HS-5 (cell line): ENCODE data around the gene PPP1R9B.

Experiments
- DNase-seq: peaks from one replicate; pipeline ENCODE4 v3.0.0-alpha.2; 2012; ENCODE audit warnings: low read depth

The PPP1R9B gene

GRCh38 chr17:50173335-50173941 lies 23.0 kb upstream of the PPP1R9B start:
- peak; percentile 51 for DNase-seq

GRCh38 chr17:50172936-50173334 lies 22.5 kb upstream of the PPP1R9B start:
- no peak for DNase-seq

GRCh38 chr17:50172130-50172529 lies 21.7 kb upstream of the PPP1R9B start:
- no peak for DNase-seq

- DNase-seq, result no peak
Observed at GRCh38 chr17:50171371-50172071, 21.0 kb upstream of the PPP1R9B start.

GRCh38 chr17:50170662-50171370 lies 20.3 kb upstream of the PPP1R9B start:
- DNase-seq, result no peak

- DNase-seq, result no peak
Observed at GRCh38 chr17:50169881-50170459, 19.5 kb upstream of the PPP1R9B start.

GRCh38 chr17:50169121-50169764 lies 18.8 kb upstream of the PPP1R9B start:
- DNase-seq, result no peak

GRCh38 chr17:50168319-50168718 lies 17.8 kb upstream of the PPP1R9B start:
- no peak for DNase-seq

- no peak for DNase-seq
Observed at GRCh38 chr17:50167371-50167770, 16.9 kb upstream of the PPP1R9B start.

- DNase-seq, result no peak
Observed at GRCh38 chr17:50166518-50167181, 16.2 kb upstream of the PPP1R9B start.

GRCh38 chr17:50165867-50166517 lies 15.5 kb upstream of the PPP1R9B start, which contains the start of gene SGCA:
SGCA (plus strand) TSS chr17:50166005; CDS start chr17:50166041, 36 bp downstream.
- DNase-seq, result no peak

- DNase-seq, result no peak
Observed at GRCh38 chr17:50165466-50165865, 15.0 kb upstream of the PPP1R9B start.

GRCh38 chr17:50165066-50165465 lies 14.6 kb upstream of the PPP1R9B start:
- DNase-seq, result no peak

GRCh38 chr17:50164697-50164988 lies 14.2 kb upstream of the PPP1R9B start:
- no peak for DNase-seq

GRCh38 chr17:50163843-50164696 lies 13.6 kb upstream of the PPP1R9B start:
- no peak for DNase-seq

GRCh38 chr17:50162466-50163254 lies 12.2 kb upstream of the PPP1R9B start:
- no peak for DNase-seq

GRCh38 chr17:50161911-50162288 lies 11.4 kb upstream of the PPP1R9B start:
- no peak for DNase-seq

GRCh38 chr17:50161023-50161910 lies 10.8 kb upstream of the PPP1R9B start:
- DNase-seq, result peak; percentile 68

GRCh38 chr17:50157891-50158290 lies 7.4 kb upstream of the PPP1R9B start:
- no peak for DNase-seq
